ENCODE data around the gene TRA2B.

Gene TRA2B

GRCh38 chr3:185937689-185938374 lies at the start of gene TRA2B:
Gene TRA2B, minus strand, starts transcription at chr3:185938014. Its CDS starts 154 bp downstream, at chr3:185937860.
- peak; percentile 98 for DNase-seq (ENCODE audit: low read depth in 2 of 2)

- DNase-seq (ENCODE audit: low read depth in 2 of 2): no peak
Measured at GRCh38 chr3:185986198-185986777, 48.5 kb upstream of the TRA2B start.

- DNase-seq (ENCODE audit: low read depth in 2 of 2): no peak
Measured at GRCh38 chr3:185984203-185984602, 46.4 kb upstream of the TRA2B start.

GRCh38 chr3:185983495-185984141 lies 45.8 kb upstream of the TRA2B start:
- peak; percentile 36 to 57 for DNase-seq (ENCODE audit: low read depth in 2 of 2)

- no peak for DNase-seq (ENCODE audit: low read depth in 2 of 2)
Measured at GRCh38 chr3:185982632-185983031, 44.8 kb upstream of the TRA2B start.

GRCh38 chr3:185981621-185982020 lies 43.8 kb upstream of the TRA2B start:
- no peak for DNase-seq (ENCODE audit: low read depth in 2 of 2)

GRCh38 chr3:185979721-185980121 lies 41.9 kb upstream of the TRA2B start:
- no peak for DNase-seq (ENCODE audit: low read depth in 2 of 2)

GRCh38 chr3:185978516-185978915 lies 40.7 kb upstream of the TRA2B start:
- no peak for DNase-seq (ENCODE audit: low read depth in 2 of 2)

GRCh38 chr3:185977679-185978040 lies 39.8 kb upstream of the TRA2B start:
- DNase-seq (ENCODE audit: low read depth in 2 of 2): no peak

GRCh38 chr3:185976977-185977678 lies 39.3 kb upstream of the TRA2B start:
- DNase-seq (ENCODE audit: low read depth in 2 of 2): peak; percentile 82 to 87

GRCh38 chr3:185976100-185976499 lies 38.3 kb upstream of the TRA2B start:
- DNase-seq (ENCODE audit: low read depth in 2 of 2): no peak

- no peak for DNase-seq (ENCODE audit: low read depth in 2 of 2)
Measured at GRCh38 chr3:185971579-185971978, 33.8 kb upstream of the TRA2B start.

GRCh38 chr3:185968168-185968567 lies 30.4 kb upstream of the TRA2B start:
- no peak for DNase-seq (ENCODE audit: low read depth in 2 of 2)

- DNase-seq (ENCODE audit: low read depth in 2 of 2): no peak
Measured at GRCh38 chr3:185966655-185967054, 28.8 kb upstream of the TRA2B start.

- no peak for DNase-seq (ENCODE audit: low read depth in 2 of 2)
Measured at GRCh38 chr3:185965496-185965895, 27.7 kb upstream of the TRA2B start.

- DNase-seq (ENCODE audit: low read depth in 2 of 2): no peak
Measured at GRCh38 chr3:185961675-185962232, 23.9 kb upstream of the TRA2B start.

GRCh38 chr3:185960522-185961288 lies 22.9 kb upstream of the TRA2B start:
- no peak for DNase-seq (ENCODE audit: low read depth in 2 of 2)

- no peak for DNase-seq (ENCODE audit: low read depth in 2 of 2)
Measured at GRCh38 chr3:185959609-185960521, 22.1 kb upstream of the TRA2B start.

GRCh38 chr3:185958626-185959025 lies 20.8 kb upstream of the TRA2B start:
- DNase-seq (ENCODE audit: low read depth in 2 of 2): no peak

GRCh38 chr3:185956244-185956643 lies 18.4 kb upstream of the TRA2B start:
- no peak for DNase-seq (ENCODE audit: low read depth in 2 of 2)

- no peak for DNase-seq (ENCODE audit: low read depth in 2 of 2)
Measured at GRCh38 chr3:185954366-185954723, 16.5 kb upstream of the TRA2B start.
